K562 (cell line): ENCODE measurements around the gene MYOM3. TPM values are rescaled to one million over a fixed set of nuclear protein-coding genes. Genes with fewer than 3 reads are reported as not detected.

Experiments
- CC2D1A ChIP-seq: fragments of 450-650 bp; IDR thresholded peaks from 2 replicates; pipeline ENCODE4 v1.6.1; 2017; ENCODE audit warnings: mild to moderate bottlenecking
- CREM ChIP-seq: IDR thresholded peaks from 2 replicates; pipeline ENCODE4 v1.6.1; 2014; ENCODE audit warnings: antibody characterized with exemption, low read depth
- CTBP1 ChIP-seq: fragments of 450-650 bp; IDR thresholded peaks from 2 replicates; pipeline ENCODE4 v1.6.1; 2016; ENCODE audit warnings: borderline replicate concordance
- FOXP1 ChIP-seq: sonication (generic); formaldehyde crosslinking; IDR thresholded peaks from 2 replicates; pipeline ENCODE4 v1.8.0; 2022; ENCODE audit warnings: mild to moderate bottlenecking, missing genetic modification reagents
- JUN ChIP-seq, 2 experiments: sonication (generic) in 1 of 2; formaldehyde crosslinking in 1 of 2; IDR thresholded peaks; 2 replicates each; pipeline versions ENCODE4 v1.6.1 to v1.8.0; 2012 to 2022; ENCODE audit warnings: borderline replicate concordance in 2 of 2, mild to moderate bottlenecking in 2 of 2, improper control_type of control experiment in 1 of 2, low read depth in 1 of 2, low read length in 1 of 2, missing genetic modification reagents in 1 of 2
- KLF16 ChIP-seq: IDR thresholded peaks from 2 replicates; pipeline ENCODE4 v1.6.1; 2016; ENCODE audit warnings: antibody characterized with exemption
- MYBL2 ChIP-seq, 2 experiments: fragments of 450-650 bp in 1 of 2; sonication (generic) in 1 of 2; formaldehyde crosslinking in 1 of 2; IDR thresholded peaks; 2 replicates each; pipeline versions ENCODE4 v1.6.1 to v1.8.1; 2017 to 2022; ENCODE audit warnings: borderline replicate concordance in 1 of 2, inconsistent platforms in 1 of 2, low read depth in 1 of 2, mild to moderate bottlenecking in 1 of 2, missing genetic modification reagents in 1 of 2, moderate library complexity in 1 of 2
- NBN ChIP-seq: fragments of 450-650 bp; IDR thresholded peaks from 2 replicates; pipeline ENCODE4 v1.6.1; 2016; ENCODE audit warnings: low read depth, mild to moderate bottlenecking
- OTX1 ChIP-seq: fragments of 450-650 bp; formaldehyde crosslinking; IDR thresholded peaks from 2 replicates; pipeline ENCODE4 v1.4.0; 2022; ENCODE audit warnings: mild to moderate bottlenecking
- POLR3G ChIP-seq: IDR thresholded peaks from 2 replicates; pipeline ENCODE4 v1.6.1; 2011; ENCODE audit not compliant: insufficient read length, insufficient replicate concordance; ENCODE audit errors: extremely low read depth
- RUNX1 ChIP-seq: sonication (generic); IDR thresholded peaks from 2 replicates; pipeline ENCODE4 v1.6.1; 2016; ENCODE audit warnings: antibody characterized with exemption, low read depth
- SMAD1 ChIP-seq: fragments of 150-350 bp; IDR thresholded peaks from 2 replicates; pipeline ENCODE4 v1.6.1; 2014; ENCODE audit warnings: low read length, low read depth; ENCODE audit not compliant: partially characterized antibody
- SMC3 ChIP-seq: conservative IDR thresholded peaks from 2 replicates; pipeline ENCODE4 v1.6.1; 2011; ENCODE audit warnings: low read depth, low read length, improper control_type of control experiment; ENCODE audit not compliant: insufficient read depth
- ZNF24 ChIP-seq: fragments of 450-650 bp; IDR thresholded peaks from 2 replicates; pipeline ENCODE4 v1.6.1; 2016
- ZNF561 ChIP-seq: fragments of 450-650 bp; formaldehyde crosslinking; conservative IDR thresholded peaks from 2 replicates; pipeline ENCODE4 v1.4.0; 2020; ENCODE audit warnings: mild to moderate bottlenecking, moderate library complexity
- ZNF764 ChIP-seq: fragments of 250-450 bp; sonication (Bioruptor Pico); IDR thresholded peaks from 2 replicates; pipeline ENCODE4 v1.4.0; 2020; ENCODE audit warnings: low read depth, mild to moderate bottlenecking, moderate library complexity
- polyA plus RNA-seq, 8 experiments: library from polyadenylated mRNA; depleted of rRNA in 4 of 8; stranded (reverse) in 5 of 8; unstranded in 3 of 8; fragments of >200 nt; fragmentation: Nextera tagmentation in 2 of 8; fragmentation: Illumina TruSeq in 1 of 8; extraction: Ambion mirVana in 2 of 8; extraction: Trizol in 1 of 8; gene quantifications; 2 replicates each; pipeline versions ENCODE4 v1.2.1 to v1.2.3, GENCODE V29; 2011 to 2014; ENCODE audit warnings: inconsistent platforms in 1 of 8, missing spikeins in 1 of 8
- total RNA-seq, 7 experiments: library from RNA; depleted of rRNA in 6 of 7; stranded (reverse); fragments of >200 nt in 6 of 7; fragmentation: Illumina TruSeq in 2 of 7; extraction: Trizol in 2 of 7; gene quantifications; 2 replicates each; pipeline versions ENCODE4 v1.2.1 to v1.2.3, GENCODE V29; 2011 to 2021; ENCODE audit warnings: low replicate concordance in 1 of 7
- TF ChIP-seq, protein P1 (sequence below), 3 experiments: fragments of 200-800 bp in 1 of 3; fragments of 250-450 bp in 1 of 3; fragments of 450-650 bp in 1 of 3; sonication (Bioruptor Pico) in 1 of 3; sonication (Bioruptor generic) in 1 of 3; formaldehyde crosslinking in 1 of 3; IDR thresholded peaks; 2 replicates each; pipeline versions ENCODE4 v1.6.1 to v1.8.0; 2016 to 2022; ENCODE audit warnings: mild to moderate bottlenecking in 2 of 3, missing genetic modification characterization in 2 of 3, missing compliant biosample characterization in 1 of 3, moderate library complexity in 1 of 3
- TF ChIP-seq, protein P2 (sequence below): sonication (generic); formaldehyde crosslinking; IDR thresholded peaks from 2 replicates; pipeline ENCODE4 v1.8.1; 2023; ENCODE audit warnings: mild to moderate bottlenecking, missing genetic modification reagents
- TF ChIP-seq, protein P3 (sequence below), 2 experiments: fragments of 450-650 bp; conservative IDR thresholded peaks; 2 replicates each; pipeline ENCODE4 v1.6.1; 2017; ENCODE audit warnings: mild to moderate bottlenecking in 2 of 2, moderate library complexity in 2 of 2
- TF ChIP-seq, protein P4 (sequence below): sonication (generic); formaldehyde crosslinking; IDR thresholded peaks from 2 replicates; pipeline ENCODE4 v1.8.0; 2022; ENCODE audit warnings: missing genetic modification reagents, mild to moderate bottlenecking, moderate library complexity, borderline replicate concordance

Gene MYOM3
- total and polyA plus RNA-seq, 9 of the 15 experiments (the other 6 are each of a cell fraction or from before 2014, with no cell fraction given): 0.01 TPM; not detected in 8

DNA sequence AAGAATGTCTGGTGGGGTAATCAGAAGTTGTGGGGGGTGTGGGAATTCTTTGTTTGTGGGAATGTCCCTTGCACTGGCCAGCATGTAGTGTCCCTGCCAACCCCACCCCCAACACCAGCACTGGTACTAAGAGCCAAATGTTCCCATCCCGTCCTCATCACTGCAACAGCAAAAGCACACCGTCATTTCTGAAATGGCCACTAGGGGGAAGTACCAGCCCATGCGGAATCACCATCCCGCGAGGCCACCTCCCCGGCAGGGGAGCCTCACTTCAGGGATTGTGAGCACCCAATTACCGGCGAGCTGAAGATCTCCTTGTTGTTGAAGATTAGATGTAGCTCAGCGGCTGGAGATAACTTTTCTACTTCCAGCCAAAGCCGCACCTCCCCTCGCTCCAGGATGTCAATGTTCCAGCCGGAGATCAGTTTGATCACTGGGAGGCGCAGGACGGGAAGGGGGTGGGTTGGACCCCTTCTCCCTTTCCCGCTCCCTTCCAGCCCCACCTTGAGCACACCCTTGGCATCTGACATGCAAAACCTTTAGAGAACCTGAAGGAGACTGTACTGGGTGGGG is 41.0 kb downstream of the MYOM3 start (continued):
- TF ChIP-seq, protein P1, sequence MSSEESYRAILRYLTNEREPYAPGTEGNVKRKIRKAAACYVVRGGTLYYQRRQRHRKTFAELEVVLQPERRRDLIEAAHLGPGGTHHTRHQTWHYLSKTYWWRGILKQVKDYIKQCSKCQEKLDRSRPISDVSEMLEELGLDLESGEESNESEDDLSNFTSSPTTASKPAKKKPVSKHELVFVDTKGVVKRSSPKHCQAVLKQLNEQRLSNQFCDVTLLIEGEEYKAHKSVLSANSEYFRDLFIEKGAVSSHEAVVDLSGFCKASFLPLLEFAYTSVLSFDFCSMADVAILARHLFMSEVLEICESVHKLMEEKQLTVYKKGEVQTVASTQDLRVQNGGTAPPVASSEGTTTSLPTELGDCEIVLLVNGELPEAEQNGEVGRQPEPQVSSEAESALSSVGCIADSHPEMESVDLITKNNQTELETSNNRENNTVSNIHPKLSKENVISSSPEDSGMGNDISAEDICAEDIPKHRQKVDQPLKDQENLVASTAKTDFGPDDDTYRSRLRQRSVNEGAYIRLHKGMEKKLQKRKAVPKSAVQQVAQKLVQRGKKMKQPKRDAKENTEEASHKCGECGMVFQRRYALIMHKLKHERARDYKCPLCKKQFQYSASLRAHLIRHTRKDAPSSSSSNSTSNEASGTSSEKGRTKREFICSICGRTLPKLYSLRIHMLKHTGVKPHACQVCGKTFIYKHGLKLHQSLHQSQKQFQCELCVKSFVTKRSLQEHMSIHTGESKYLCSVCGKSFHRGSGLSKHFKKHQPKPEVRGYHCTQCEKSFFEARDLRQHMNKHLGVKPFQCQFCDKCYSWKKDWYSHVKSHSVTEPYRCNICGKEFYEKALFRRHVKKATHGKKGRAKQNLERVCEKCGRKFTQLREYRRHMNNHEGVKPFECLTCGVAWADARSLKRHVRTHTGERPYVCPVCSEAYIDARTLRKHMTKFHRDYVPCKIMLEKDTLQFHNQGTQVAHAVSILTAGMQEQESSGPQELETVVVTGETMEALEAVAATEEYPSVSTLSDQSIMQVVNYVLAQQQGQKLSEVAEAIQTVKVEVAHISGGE (CRISPR knock-in tag; IDR thresholded peaks at IDR 0.05): peak in 1 of 3 experiments; percentile 61; a peak in 2 of 6 replicates
- TF ChIP-seq, protein P2, sequence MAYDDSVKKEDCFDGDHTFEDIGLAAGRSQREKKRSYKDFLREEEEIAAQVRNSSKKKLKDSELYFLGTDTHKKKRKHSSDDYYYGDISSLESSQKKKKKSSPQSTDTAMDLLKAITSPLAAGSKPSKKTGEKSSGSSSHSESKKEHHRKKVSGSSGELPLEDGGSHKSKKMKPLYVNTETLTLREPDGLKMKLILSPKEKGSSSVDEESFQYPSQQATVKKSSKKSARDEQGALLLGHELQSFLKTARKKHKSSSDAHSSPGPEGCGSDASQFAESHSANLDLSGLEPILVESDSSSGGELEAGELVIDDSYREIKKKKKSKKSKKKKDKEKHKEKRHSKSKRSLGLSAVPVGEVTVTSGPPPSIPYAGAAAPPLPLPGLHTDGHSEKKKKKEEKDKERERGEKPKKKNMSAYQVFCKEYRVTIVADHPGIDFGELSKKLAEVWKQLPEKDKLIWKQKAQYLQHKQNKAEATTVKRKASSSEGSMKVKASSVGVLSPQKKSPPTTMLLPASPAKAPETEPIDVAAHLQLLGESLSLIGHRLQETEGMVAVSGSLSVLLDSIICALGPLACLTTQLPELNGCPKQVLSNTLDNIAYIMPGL: no peak
- TF ChIP-seq CREM (peak; percentile 81), ZNF764 (CRISPR knock-in tag) (no peak), NBN (0 out of 2 replicates have a peak, but pooled peaks have one; percentile 34), OTX1 (CRISPR knock-in tag) (no peak), KLF16 (peak; percentile 41; the same call in 1 of the 2 replicates), CTBP1 (peak; percentile 83; the same call in 1 of the 2 replicates), MYBL2 (IDR thresholded peaks at IDR 0.05; ENCODE audit: low read depth) (no peak), MYBL2 (CRISPR knock-in tag; IDR thresholded peaks at IDR 0.05; ENCODE audit: borderline replicate concordance) (no peak), FOXP1 (CRISPR knock-in tag) (no peak), POLR3G (no peak), ZNF24 (0 out of 2 replicates have a peak, but pooled peaks have one; percentile 20), SMC3 (peak; percentile 77), JUN (IDR thresholded peaks at IDR 0.05; ENCODE audit: borderline replicate concordance, low read depth, low read length) (no peak; the same call in 1 of the 2 replicates), JUN (CRISPR knock-in tag; IDR thresholded peaks at IDR 0.05; ENCODE audit: borderline replicate concordance) (no peak), SMAD1 (no peak), ZNF561 (CRISPR knock-in tag) (no peak), CC2D1A (0 out of 2 replicates have a peak, but pooled peaks have one; percentile 40), RUNX1 (no peak)
- TF ChIP-seq, protein P3, sequence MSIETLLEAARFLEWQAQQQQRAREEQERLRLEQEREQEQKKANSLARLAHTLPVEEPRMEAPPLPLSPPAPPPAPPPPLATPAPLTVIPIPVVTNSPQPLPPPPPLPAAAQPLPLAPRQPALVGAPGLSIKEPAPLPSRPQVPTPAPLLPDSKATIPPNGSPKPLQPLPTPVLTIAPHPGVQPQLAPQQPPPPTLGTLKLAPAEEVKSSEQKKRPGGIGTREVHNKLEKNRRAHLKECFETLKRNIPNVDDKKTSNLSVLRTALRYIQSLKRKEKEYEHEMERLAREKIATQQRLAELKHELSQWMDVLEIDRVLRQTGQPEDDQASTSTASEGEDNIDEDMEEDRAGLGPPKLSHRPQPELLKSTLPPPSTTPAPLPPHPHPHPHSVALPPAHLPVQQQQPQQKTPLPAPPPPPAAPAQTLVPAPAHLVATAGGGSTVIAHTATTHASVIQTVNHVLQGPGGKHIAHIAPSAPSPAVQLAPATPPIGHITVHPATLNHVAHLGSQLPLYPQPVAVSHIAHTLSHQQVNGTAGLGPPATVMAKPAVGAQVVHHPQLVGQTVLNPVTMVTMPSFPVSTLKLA (conservative IDR thresholded peaks at IDR 0.05): no peak
- TF ChIP-seq, protein P4, sequence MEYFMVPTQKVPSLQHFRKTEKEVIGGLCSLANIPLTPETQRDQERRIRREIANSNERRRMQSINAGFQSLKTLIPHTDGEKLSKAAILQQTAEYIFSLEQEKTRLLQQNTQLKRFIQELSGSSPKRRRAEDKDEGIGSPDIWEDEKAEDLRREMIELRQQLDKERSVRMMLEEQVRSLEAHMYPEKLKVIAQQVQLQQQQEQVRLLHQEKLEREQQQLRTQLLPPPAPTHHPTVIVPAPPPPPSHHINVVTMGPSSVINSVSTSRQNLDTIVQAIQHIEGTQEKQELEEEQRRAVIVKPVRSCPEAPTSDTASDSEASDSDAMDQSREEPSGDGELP (CRISPR knock-in tag): peak; percentile 42; the same call in 1 of the 2 replicates
